GM12892 (cell line): ENCODE results near the gene TMEM80.

Experiments
- POLR2A ChIP-seq: IDR thresholded peaks from 2 replicates; pipeline ENCODE4 v1.6.1; 2011; ENCODE audit warnings: low read depth, low read length, control low read depth
- POLR2AphosphoS5 ChIP-seq: IDR thresholded peaks from 2 replicates; pipeline ENCODE4 v1.6.1; 2011; ENCODE audit warnings: low read depth, low read length, control low read depth
- TAF1 ChIP-seq: IDR thresholded peaks from 2 replicates; pipeline ENCODE4 v1.6.1; 2011; ENCODE audit warnings: low read depth, mild to moderate bottlenecking, control low read depth, low read length, borderline replicate concordance

DNA sequence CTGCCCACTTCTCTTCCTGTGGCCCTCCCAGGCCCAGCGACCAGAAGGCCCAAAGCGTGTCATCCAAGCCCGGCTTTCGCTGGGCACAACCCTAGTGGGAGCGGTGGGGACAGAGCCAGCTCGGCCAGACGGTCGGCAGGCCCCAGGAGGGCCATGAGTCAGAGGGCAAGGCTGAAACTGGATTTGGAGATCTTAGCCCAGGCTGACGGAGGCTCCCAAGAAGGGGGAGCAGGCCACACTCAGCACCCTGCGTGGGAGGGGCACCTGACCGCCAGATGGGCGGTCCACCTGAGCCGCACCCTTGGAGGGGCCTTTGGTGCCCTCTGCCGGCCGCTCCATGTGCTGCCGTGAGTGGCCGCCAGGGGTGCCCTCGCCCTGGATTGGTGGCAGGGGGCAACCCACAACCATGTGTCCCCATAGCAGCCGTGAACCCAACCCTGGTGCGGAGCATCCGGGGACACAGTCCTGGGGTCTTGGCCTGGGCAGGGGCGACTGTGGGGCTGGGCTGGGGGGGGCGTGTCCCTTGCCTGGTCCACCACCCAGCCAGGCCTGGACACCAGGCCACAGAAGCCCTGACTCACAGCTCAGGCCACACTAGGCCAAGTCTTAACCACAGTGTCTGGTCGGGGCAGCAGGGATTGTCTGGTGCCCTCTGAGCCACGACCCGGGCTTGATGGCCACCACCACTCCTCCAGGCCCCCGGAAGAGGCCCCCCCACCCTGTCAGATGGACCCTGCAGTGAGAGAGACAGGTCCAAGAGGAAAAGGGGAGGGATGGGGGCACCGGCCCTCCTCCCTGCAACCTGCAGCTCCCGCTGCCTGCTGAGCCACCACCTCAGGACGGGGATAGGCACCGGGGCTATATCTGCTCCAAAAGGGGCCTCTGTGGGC, 32.5 kb downstream of the TMEM80 start:
- TF ChIP-seq POLR2AphosphoS5 (no peak), POLR2A (no peak), TAF1 (no peak)
